Bone marrow (tissue), 2 donors: ENCODE results near the gene ULK2.
"Not testable (repeated sequence)": the region's sequence is repeated elsewhere in the genome, so short reads cannot be mapped to it uniquely, and the experiment has no call there.

ENCODE experiments used
- DNase-seq, 2 donors: peaks; one replicate each; lab custom pipeline; 2025; lab: John Stamatoyannopoulos, UW

Gene ULK2

DNA sequence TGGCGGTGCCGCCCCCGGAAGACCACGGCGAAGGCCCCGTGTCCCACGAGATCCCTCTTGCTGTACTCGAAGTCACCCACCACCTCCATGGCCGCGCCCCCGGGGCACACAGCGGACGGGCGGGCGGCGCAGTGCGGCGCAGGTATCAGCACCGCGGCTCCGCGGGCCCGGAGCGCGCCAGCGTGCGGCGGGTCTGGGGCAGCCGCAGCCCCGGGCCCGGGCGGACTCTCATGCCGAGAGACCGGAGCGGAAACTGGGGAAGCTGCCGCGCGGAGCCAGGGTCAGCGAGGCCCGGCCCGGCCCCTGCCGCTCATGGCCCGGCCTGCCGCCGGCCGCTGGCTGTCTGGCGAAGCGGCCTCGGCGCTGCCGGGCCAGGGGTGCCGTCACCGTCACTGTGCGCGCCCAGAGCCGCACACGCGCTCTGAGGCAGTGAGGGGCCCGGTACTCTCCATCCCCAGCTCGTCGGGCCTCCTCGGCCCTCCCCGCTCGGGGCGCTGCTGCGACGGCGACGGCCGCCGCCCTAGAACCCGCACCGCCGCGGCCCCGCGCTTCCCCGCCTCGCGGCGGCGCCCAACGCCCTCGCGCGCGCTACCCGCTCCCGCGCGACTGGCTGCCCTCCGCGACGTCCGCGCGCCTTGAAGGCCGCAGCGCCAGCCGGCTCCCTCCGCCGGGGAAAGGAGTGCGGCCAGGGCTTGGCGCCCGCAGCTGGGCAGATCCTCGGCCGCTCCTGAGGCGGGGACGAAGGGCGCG, at the start of gene ULK2:
TSS of gene ULK2 (minus strand) at position 608 of the 750 bp plus-strand sequence. CDS start at position 89, 519 bp downstream.
- DNase-seq = peak in 1 of 2 donors; percentile 38

DNA sequence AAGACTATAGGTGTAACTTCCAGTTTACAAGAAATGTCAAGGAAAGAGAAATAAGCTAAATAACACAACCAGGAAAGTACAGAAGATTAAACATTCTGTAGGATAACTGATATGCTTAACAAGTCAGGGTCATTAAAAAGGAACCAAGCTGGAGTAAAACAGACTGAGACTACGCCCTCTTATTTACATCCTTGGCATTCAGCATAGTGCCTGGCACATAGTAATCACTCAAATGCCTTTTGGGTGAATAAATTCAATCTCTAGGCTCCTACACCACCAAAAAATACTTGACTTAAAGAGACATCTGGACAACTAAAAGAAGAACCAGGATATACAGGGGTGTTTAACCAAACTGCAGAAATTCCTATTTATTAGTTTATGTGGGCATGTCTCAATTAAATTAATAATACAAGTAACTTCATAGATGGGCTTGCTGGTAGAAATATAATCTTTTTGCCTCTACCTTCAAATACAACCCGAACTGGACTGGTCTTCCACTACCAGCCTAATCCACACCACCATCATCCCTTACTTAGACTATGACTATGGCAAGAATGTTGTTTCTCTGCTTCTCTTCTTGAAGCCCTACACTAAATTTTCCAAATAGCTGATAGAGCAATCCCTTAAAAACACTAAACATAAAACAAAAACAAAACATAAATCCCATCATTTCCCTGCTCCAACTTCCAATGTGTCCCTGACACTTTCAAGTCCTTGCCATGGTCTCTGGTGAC, 47.7 kb upstream of the ULK2 start:
- DNase-seq = no peak

DNA sequence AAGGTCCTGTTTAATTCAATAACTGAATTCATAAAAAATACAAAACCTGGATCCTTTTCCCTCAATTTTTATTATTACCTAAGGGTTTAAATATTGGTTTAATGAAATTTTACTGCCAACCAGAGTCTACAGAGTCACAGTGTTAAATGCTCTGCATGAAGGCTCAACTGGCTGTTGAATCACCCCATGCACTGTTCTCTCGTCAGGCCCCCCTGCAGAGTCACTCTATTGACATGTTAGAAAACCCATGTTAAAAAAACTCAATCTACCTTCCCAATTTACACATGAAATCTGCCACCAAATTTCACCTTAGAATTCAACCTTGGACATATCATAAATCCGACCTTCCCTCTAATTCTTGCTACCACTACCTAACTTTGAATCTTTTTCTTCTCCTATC, 43.3 kb upstream of the ULK2 start:
- DNase-seq = no peak

DNA sequence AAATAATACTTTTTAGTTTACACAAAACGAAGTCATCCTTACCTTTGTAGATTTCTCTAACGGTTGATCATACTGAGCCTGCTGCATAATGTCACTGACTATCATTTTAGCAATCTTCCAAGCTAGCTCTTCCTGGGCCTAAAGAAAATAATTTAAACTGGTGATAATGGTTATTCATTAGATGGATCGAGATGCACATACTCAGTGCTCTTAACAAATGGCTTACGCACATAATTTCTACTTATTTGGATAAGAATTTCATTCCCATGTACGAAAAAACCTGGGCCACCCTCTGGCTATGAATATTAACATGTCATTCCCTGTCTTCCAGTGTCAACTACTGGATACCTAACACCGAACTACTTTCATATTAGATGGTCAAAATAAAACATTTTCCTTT, 41.4 kb upstream of the ULK2 start:
- no peak for DNase-seq

DNA sequence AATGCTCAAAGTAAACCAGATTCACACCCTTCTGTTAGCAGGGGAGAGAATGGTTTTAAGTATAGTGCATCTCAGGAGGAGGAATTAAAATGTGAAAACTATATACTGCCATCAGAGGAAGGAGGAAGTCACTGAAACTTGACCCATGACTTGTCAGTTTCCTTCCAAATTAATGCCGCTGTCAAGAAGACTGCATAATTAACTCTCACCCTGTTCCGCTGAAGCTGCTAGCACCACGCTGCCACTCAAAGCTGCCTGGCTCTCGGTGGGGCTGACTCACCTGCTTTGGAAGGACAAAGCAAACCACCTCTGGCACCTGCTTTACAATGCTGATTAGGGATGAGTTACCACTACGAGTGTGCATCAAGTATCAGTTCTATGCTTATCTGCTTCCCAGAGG, 37.8 kb upstream of the ULK2 start:
- no peak for DNase-seq

DNA sequence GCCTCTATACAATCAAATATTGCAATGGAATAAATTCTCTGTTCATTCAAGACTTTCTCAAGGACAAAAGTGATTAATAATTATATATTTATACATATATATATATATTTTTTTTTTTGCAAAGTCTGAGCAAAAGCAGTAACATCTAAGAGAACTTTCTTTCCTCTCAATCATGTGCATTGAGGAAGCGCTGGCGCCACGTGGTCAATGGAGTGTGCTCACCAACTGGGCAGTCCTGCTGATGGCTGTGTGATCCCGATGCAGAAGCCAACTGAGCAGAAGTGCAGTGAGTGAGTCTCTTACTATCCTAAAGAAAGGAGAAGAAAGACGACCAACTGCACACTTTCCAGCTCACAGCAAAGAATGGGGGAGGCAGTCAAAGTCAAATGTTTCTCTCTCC, 37.2 kb upstream of the ULK2 start:
- DNase-seq = no peak

DNA sequence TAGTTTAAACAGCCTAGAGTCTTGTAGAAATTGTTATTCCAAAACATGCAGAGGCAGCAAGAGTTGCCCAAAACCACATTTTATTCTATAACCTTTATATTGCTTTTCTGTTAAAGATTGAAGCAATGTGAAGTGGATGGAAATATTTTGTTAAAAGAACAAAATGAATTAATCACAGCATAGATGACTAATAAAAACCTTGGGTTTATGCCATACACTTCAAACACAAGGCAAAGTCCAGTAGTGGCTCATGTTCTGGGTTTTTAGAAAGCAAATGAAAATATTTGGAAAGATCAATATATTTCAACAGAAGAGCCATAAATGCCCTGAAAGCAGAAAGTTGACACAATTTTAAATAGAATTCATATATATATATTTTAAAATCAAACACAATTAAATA, 36.7 kb upstream of the ULK2 start:
- DNase-seq = no peak

DNA sequence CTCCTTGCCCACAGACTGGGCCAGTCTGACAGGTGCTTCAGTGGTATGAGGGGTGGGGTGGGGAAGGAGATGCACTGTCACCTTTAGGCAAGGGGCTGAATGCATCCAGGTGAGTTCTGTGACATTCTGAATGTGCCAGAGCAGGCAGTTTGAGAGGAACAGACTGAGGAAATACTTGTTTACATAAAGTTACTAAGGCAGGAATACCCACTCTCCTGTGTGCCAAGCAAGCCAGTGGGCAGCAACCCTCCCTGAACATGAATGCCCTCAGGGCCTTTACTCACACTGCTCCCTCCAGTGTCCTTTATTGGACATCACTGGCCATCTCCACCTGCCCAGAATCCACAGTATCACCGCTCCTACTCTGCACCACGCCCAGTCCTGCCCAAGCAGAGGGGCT, 33.1 kb upstream of the ULK2 start:
- no peak for DNase-seq

DNA sequence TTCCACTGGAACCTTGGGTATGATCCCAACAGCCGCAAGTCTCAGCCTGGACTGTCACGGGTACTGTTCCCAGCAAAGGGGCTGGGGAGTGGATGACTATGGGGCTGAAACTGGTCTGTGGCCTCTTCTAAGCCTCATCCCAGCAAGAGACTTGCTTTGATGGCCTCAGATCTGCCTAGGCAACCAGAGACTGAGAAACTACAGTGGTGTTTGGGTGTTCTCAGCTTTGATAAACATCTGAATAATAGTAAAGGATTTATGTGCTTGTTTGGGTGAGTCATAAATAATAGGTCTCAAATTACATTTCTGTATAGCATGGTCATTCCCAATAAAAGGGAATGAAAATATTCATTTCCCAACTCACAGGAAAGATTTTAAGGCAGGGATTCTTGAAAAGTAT, 30.2 kb upstream of the ULK2 start:
- DNase-seq = no peak

DNA sequence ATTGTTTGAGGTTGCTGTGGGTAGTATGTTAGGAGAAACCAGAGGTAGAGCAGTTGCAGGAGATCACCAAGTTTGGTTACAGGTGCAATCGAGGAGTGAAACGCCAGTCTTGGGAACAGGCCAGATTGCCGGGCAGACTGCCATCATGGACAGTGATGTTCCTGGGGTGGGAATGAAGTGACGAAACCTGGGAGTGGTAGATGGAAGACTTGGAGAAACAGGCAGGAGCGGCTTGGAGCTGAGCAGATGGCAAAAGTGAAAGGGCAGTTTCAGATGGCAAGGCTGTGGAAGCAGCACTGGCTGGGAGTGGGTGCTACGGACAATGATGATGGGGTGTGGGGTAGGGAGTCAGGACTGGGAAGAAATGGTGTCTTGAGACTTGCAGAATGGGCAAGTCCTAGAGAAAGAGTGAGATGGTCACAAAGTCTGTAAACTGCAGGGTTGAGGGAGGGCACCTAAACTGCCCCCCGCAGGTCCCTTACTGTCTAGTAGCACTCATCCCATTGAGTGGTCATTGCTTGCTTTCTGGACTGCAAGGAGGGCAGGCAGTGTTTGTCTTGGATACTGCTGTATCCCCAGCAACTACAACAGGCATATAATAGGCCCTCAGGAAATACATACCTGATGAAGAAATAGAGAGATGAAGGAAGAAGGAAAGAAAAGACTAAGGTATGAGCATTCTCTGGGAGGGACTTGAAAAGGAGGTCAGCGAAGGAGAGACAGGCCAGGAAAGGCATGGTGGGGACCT, 29.5 kb upstream of the ULK2 start:
- DNase-seq = no peak

DNA sequence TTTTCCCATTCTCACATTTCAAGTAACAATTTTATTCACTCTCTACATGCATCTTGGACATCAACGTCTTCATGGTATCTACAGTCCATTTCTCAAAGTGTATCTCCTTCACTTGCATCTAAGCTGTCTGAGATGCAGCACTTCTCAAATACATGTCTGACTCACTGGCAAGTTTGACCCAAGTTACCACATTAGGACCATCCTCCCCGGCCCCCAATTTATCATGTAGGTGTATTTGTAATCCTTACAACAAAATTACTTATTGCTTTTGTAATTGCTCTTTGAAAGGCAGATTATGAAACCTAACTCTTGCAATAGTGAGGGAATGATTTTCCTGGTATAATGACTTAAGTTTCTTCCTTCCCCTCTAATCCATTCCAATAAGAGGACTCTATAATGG, 28.9 kb upstream of the ULK2 start:
- no peak for DNase-seq

DNA sequence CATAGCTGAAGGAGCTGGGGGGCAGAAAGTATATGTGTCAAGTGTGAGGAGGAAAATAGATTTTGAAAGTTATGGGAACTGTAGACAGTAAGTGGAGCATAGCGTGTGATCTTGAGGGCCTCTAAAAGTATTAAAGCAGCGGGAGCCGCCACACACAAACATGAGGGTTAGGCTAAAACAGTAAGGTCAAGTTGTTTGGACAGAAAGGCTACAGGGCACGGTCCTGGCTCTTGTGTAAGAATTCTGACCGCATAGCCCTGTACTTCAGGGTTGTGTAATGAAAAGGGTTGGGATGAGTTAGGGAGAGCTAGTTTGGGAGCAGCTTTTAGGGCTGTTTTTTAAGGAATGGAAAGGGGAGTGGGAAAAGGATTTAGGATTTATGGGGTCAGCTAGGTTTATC, 22.8 kb upstream of the ULK2 start:
- DNase-seq = not testable (repeated sequence)

DNA sequence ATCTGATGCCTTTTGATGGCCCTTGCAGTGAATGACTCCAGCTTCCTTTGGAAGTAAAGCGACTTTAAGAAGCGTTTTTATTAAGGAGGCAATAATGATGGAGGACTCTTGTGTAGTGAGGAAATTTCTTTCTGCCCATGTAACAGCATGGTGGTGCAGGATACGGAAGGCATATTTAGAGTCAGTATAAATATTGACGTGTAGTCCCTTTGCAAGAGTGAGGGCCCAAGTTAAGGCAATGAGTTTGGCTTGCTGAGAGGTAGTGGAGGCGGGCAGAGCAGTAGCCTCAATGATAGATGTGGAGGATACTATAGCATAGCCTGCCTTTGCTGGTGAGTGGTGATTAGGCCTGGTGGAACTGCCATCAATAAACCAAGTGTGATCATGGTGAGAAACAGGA, 22.3 kb upstream of the ULK2 start:
- DNase-seq = not testable (repeated sequence)

DNA sequence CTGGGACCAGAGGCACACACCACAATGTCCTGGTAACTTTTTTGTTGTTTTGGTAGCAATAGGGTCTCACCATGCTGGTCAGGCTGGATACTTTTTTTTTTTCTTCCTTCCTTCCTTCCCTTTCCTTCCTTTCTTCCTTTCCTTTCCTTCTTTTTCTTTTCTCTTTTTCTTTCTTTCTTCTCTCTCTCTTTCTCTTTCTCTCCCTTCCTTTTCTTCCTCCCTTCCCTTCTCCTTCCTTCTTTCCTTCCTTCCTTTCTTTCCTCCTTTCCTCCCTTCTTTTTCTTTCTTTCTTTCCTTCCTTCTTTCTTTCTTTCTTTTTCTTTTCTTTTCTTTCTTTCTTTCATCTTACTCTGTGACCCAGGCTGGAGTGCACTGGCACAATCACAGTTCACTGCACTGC, 18.4 kb upstream of the ULK2 start:
- no peak for DNase-seq

DNA sequence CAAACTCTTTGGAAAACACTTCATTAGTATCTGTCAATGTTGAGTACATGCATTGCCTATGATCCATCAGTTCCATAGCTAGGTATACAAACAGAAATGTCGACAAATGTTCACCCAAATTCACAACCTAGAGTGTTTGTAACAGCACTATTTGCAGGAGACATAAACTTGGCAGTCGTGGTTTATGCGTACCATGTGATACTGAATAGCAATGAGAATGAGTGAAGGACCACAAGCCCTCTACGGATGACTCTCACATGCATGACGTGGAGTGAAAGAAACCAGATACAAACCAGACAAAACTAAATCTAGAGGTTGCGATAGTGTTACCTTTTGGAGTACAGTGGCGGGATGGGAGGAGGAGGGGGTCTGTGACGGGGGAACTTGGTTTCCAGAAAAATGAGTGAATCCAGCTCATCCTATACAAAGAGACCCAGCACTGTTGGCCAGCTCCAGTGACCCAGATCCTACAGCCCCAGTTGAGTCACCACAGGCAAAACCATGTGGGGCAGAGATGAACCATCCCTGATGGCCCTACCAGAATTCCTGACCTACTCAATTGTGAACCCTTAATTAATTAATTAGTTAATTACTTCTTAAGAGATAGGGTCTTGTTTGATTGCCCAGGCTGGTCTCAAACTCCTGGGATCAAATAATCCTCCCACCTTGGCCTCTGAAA, 15.9 kb upstream of the ULK2 start:
- no peak for DNase-seq

DNA sequence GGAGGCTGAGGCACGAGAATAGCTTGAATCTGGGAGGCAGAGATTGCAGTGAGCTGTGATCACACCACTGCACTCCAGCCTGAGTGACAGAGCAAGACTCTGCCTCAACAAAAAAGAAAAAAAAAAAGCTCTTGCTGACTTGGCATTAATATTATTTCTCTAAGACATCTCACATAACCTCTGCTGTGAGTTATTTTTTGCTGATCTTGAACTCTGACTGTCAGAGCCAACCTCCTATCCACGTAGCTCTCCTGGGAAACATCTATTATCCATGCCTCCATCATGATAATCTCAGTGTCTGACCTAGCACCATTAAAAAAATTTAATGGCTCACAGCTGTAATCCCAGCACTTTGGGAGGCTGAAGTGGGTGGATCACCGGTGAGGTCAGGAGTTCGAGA, 12.7 kb upstream of the ULK2 start:
- no peak for DNase-seq

DNA sequence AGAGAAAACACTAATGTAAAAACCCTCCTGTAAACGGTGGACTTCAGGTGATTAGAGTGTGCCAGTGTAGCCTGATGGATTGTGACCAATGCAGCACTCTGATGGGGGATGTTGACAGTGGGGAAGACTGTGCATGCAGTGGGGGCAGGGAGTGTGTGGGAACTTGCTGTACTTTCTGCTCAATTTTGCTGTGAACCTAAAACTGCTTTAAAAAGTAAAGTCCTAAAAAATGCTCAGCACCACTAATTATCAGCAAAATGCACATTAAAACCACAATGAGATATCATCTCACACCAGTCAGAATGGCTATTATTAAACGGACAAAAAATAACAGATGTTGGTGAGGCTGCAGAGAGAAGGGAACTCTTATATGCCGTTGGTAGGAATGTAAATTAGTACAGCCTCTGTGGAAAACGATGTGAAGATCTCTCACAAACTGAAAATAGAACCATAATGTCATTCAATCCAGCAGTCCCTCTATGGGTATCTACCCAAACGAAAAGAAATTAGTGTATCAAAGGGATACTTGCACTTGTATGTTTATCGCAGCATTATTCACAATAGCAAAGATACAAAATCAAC, 9.7 kb upstream of the ULK2 start:
- no peak for DNase-seq

DNA sequence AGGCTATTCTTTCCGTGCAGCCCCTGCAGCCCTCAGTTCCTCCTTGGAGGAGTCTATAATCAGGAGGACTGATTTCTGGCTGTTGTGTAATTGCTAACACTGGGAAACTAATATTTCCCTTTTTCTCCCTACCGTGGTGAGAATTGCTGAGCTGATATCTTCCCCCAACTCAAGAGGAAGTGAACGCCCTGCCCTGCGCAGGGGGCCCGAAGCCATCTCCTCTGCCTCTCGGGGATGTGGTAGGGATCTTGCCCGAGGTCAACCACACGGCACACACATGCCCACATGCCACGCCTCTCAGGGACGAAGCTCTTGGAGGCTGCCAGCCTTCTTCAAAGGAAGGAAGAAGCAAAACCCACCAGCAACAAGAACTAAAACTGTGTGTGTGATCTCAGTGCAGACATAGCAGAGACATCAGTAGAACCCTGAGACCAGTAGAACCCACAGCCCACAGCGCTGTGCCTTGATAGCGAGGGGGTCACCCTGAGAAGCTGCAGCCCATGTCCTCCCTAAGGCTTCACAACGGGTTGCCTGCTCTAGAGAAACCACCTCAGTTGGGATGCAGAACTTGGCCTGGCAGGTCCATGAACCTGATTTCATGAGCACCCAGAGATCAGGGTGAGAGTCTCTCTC, 8.9 kb upstream of the ULK2 start:
- peak; percentile 6 to 22 for DNase-seq

DNA sequence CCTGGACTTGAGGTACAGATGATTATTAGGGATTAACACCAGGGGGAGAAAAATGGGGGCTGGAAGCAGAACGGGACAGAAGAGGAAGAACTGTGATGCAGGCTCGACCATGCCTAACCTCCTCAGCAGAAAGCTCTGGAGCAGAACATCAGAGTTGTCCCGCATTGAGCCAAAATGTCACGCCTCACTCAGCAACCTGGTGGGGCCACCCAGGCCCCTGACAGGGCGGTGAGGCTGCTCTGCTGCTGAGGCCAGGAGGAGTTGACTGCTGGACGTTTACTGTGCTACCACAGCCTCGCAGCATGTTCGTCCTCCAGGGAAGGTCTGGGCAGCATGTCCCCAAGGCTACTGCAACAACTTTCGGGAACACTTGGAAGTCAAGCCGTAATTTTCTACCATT, 6.5 kb upstream of the ULK2 start:
- no peak for DNase-seq

DNA sequence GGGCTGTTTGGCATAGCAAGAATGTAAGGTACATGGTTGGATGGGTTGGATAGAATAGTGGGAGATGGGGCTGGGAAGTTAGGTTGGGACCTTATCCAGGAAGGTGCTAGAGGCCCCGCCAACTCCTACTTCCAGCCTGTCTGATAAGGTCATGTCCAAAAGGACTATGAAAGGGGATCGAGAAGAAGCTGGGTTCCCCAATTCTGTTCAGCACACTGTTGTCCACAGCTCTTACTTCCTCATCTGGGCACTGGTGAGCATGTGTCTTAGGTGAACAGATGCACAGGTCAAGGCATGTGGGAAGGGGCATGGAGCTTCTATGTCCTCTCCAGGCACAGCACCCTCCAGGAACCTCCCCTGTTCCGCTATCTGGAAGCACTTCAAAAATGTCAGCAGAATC, 5.6 kb upstream of the ULK2 start:
- DNase-seq = no peak

DNA sequence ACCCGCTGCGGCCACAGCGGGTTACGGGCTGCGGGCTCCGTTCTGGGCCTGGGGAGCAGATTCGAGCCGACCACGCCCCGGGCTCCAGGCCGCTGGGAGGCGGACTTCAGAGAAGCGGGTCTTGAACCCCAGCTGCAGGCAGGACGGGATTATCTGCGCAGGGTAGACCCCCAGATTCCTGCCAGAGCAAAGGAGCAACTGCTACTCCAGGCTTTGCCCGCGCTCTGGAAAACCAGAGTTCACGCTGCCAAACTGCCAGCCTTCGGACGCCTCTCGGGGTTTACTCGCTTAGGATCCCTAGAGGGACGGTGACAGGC, 301 bp upstream of the ULK2 start:
- DNase-seq = no peak

DNA sequence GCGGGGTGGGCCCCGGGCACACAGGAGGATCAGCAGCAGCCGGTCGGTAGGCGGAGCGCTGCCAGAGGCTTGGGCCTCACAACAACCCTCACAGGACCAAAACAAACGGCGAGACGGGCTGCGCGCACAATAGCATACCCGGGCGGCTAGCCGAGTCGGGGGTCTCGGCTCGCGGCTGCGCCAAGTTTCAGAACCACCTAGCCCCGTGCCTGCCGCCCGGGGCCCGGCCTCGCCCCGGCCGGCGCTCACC, 732 bp downstream of the ULK2 start:
- DNase-seq = peak in 1 of 2 donors; percentile 36
